Measurements from ENCODE around the gene KDSR. TPM values are rescaled to one million over a fixed set of nuclear protein-coding genes. Genes with fewer than 3 reads are reported as not detected.

Gene KDSR
- total RNA-seq, 4 donors from 2014 or later, result 32.3 to 56.7 (median 42.6) TPM

GRCh38 chr18:63299837-63300745 lies 66.9 kb downstream of the KDSR start:
- TF ChIP-seq, protein P1, sequence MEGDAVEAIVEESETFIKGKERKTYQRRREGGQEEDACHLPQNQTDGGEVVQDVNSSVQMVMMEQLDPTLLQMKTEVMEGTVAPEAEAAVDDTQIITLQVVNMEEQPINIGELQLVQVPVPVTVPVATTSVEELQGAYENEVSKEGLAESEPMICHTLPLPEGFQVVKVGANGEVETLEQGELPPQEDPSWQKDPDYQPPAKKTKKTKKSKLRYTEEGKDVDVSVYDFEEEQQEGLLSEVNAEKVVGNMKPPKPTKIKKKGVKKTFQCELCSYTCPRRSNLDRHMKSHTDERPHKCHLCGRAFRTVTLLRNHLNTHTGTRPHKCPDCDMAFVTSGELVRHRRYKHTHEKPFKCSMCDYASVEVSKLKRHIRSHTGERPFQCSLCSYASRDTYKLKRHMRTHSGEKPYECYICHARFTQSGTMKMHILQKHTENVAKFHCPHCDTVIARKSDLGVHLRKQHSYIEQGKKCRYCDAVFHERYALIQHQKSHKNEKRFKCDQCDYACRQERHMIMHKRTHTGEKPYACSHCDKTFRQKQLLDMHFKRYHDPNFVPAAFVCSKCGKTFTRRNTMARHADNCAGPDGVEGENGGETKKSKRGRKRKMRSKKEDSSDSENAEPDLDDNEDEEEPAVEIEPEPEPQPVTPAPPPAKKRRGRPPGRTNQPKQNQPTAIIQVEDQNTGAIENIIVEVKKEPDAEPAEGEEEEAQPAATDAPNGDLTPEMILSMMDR (IDR thresholded peaks at IDR 0.05), result no peak
- ATAC-seq (ENCODE audit: low FRiP score) (no peak), DNase-seq (ENCODE audit: low spot score) (no peak)

GRCh38 chr18:63298400-63299365 lies 68.3 kb downstream of the KDSR start:
- DNase-seq (ENCODE audit: low spot score) (no peak), ATAC-seq (ENCODE audit: low FRiP score) (no peak)
- TF ChIP-seq, protein P1 (IDR thresholded peaks at IDR 0.05), result no peak

DNA sequence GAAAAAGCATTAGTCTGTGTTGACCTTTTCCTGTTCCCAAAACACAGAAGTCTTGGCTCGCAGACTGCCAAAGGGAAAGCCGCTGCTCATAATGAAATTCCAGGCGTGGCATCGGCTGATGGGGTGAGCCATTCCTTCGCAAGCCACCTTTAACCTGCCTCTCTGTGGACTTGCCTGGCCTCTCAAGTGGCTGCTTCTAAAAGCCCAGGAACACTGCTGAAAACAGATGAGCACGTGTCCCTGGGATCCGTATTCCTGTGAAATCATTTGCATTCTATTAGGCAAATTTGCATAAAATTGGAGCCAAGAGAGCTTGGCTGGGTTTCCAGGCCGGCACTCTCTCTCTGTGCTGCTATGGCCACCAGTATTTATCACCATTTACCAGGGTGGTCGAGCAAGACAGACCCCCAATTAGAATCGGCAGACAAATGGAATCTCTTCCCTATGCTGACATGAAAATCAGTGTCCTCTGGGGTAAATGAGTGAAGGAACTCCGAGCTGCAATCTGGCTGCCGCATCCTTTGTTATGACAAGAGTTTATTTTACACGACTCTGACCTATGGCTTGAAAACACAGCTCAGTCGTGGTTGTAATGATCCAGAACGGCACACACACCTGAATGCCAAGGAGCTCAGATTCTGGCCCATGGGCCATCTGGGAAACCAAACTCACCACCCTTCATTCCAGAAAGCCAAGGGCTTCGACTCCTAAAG lies 69.2 kb downstream of the KDSR start:
- ATAC-seq (ENCODE audit: low FRiP score), result no peak
- TF ChIP-seq, protein P1 (IDR thresholded peaks at IDR 0.05), result no peak
- no peak for DNase-seq (ENCODE audit: low spot score)

DNA sequence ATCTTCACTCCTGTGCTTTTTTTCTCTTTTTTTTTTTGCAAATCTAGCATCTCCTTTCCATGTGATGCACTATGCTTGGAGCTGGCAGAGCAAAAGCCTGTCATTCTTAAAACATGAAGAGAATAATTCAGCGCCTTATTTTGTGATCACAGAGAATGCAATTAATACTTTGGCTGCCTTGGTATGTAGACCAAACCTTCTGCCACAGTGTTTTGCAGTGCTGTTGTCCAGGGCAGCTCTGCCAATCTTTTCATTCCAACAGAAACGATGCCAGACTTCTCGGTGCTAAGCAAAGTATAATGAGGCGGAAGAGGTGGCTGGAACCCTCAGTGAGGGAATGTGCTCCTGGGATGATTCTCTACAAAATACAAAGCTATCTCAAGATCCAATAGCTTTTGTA lies 73.1 kb downstream of the KDSR start:
- ATAC-seq (ENCODE audit: low FRiP score) (no peak), DNase-seq (ENCODE audit: low spot score) (no peak)
- TF ChIP-seq, protein P1 (IDR thresholded peaks at IDR 0.05), result no peak

GRCh38 chr18:63292831-63293683 lies 73.9 kb downstream of the KDSR start:
- no peak for DNase-seq (ENCODE audit: low spot score)
- no peak for ATAC-seq (ENCODE audit: low FRiP score)
- TF ChIP-seq, protein P1 (IDR thresholded peaks at IDR 0.05), result no peak

DNA sequence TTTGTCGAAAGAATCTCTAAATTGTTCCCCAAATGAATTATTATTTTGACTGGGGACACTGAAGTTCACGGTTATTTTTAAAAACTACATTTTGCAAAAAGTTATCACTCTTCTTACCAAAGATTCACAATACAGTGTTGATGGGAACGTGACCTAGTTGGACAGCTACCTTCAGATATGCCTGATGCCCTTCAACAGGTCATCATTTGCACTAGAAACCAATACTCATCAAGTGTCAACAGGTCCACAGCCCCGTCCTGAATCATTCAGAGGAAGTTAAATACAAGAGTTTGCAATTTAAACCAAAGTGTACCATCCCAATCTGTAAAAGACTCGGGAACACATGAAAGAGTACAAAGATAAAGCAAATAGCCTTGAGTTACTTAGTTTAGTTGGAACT lies 75.7 kb downstream of the KDSR start:
- ATAC-seq (ENCODE audit: low FRiP score) (no peak), DNase-seq (ENCODE audit: low spot score) (no peak)
- TF ChIP-seq, protein P1 (IDR thresholded peaks at IDR 0.05), result no peak

All from omental fat pad (tissue), 4 donors.